WERI-Rb-1 (cell line): ENCODE data around the gene IGSF23.

Experiments used
- DNase-seq: peaks from one replicate; pipeline ENCODE4 v3.0.0-alpha.2; 2020
- H3K27ac ChIP-seq: fragments of 250-450 bp; sonication (Bioruptor Pico); 2 replicates; pipeline ENCODE4 v1.5.1; 2020; ENCODE audit warnings: mild to moderate bottlenecking, moderate library complexity
- H3K27me3 ChIP-seq: fragments of 250-450 bp; sonication (Bioruptor Pico); 2 replicates; pipeline ENCODE4 v1.5.1; 2021; ENCODE audit warnings: mild to moderate bottlenecking, low read depth, moderate library complexity; ENCODE audit not compliant: insufficient read depth, severe bottlenecking
- H3K36me3 ChIP-seq: fragments of 250-450 bp; sonication (Bioruptor Pico); 2 replicates; pipeline ENCODE4 v1.5.1; 2020; ENCODE audit warnings: mild to moderate bottlenecking, moderate library complexity
- H3K4me3 ChIP-seq: 2 replicates; pipeline ENCODE4 v1.5.1; 2011; ENCODE audit warnings: low read depth, mild to moderate bottlenecking, control low read depth, low read length
- H3K9me3 ChIP-seq: fragments of 250-450 bp; sonication (Bioruptor Pico); 2 replicates; pipeline ENCODE4 v1.5.1; 2021; ENCODE audit warnings: mild to moderate bottlenecking, moderate library complexity; ENCODE audit not compliant: severe bottlenecking
- TF ChIP-seq, protein P1 (sequence below): IDR thresholded peaks from 2 replicates; pipeline ENCODE4 v1.5.1; 2011; ENCODE audit warnings: low read depth, mild to moderate bottlenecking, control low read depth, inconsistent platforms, low read length

IGSF23 gene

DNA sequence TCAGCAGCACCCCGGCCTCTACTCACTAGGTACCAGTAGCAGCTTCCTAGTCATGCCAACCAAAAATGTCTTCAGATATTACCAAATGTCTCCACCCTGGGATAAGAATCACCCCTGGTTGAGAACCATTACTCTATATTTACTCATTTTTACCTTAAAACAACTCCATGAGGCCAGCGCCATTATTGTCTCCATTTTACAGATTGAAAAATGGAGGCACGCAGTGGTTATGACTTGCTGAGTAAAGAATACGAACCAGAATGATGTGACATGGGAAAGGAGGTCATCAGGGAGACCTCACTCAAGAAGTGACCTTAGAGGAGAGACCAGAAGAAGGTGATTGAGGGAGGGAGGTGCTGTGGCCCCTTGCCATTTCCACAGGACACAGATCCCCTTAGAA is 60.1 kb downstream of the IGSF23 start:
- no peaks in the 10 kb centered on the region for H3K9me3 ChIP-seq
- H3K27me3 ChIP-seq, result no peaks in the 10 kb centered on the region
- DNase-seq, result no peak
- H3K4me3 ChIP-seq, result no peak overlapping the region
- no peak overlapping the region for H3K27ac ChIP-seq
- TF ChIP-seq, protein P1, sequence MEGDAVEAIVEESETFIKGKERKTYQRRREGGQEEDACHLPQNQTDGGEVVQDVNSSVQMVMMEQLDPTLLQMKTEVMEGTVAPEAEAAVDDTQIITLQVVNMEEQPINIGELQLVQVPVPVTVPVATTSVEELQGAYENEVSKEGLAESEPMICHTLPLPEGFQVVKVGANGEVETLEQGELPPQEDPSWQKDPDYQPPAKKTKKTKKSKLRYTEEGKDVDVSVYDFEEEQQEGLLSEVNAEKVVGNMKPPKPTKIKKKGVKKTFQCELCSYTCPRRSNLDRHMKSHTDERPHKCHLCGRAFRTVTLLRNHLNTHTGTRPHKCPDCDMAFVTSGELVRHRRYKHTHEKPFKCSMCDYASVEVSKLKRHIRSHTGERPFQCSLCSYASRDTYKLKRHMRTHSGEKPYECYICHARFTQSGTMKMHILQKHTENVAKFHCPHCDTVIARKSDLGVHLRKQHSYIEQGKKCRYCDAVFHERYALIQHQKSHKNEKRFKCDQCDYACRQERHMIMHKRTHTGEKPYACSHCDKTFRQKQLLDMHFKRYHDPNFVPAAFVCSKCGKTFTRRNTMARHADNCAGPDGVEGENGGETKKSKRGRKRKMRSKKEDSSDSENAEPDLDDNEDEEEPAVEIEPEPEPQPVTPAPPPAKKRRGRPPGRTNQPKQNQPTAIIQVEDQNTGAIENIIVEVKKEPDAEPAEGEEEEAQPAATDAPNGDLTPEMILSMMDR, result no peak
- H3K36me3 ChIP-seq, result peaks cover 9% of the 10 kb centered on the region

- H3K9me3 ChIP-seq, result no peaks in the 10 kb centered on the region
- no peak overlapping the region for H3K4me3 ChIP-seq
- peaks cover 11% of the 10 kb centered on the region for H3K36me3 ChIP-seq
- DNase-seq, result no peak
- no peak overlapping the region for H3K27ac ChIP-seq
- H3K27me3 ChIP-seq, result no peaks in the 10 kb centered on the region
- TF ChIP-seq, protein P1, result no peak
These were observed 62.2 kb downstream of the IGSF23 start for GRCh38 chr19:44675521-44675920.

DNA sequence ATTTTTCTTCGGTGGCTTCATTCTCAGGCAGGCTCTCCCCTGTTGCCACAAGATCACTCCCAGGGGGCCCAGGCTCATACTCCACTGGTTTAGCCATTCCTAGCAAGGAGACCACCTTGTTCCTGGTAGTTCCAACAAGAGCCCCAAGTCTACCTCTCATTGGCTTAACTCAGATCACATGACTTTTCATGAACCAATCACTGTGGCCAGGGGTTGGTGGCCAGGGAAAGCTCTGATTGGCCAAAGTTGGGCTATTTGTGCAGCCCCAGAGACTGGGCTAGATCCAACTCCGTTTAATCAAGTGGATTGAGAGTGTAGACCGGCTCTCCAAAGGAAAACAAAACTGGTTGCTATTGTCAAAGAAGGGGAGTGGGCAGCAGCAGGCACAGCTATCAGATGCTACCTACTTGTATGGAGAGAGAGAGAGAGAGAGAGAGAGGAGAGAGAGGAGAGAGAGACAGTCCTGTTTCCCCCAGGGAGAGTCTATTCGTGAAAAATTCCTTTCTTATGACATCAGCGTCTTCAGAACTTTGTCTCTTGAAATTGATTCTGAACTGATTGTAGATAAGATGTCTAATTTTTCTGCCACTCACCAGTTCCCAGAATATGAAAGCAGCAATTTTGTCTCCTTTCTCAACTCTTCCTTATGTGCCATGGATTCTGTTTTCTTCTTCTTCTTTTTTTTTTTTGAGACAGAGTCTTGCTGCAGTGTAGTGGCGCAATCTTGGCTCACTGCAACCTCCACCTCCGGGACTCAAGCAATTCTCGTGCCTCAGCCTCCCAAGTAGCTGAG is 63.9 kb downstream of the IGSF23 start:
- Histone ChIP-seq H3K27ac (no peak overlapping the region), H3K36me3 (peaks cover 15% of the 10 kb centered on the region), H3K9me3 (no peaks in the 10 kb centered on the region), H3K4me3 (no peak overlapping the region), H3K27me3 (no peaks in the 10 kb centered on the region)
- TF ChIP-seq, protein P1, result no peak
- no peak for DNase-seq

DNA sequence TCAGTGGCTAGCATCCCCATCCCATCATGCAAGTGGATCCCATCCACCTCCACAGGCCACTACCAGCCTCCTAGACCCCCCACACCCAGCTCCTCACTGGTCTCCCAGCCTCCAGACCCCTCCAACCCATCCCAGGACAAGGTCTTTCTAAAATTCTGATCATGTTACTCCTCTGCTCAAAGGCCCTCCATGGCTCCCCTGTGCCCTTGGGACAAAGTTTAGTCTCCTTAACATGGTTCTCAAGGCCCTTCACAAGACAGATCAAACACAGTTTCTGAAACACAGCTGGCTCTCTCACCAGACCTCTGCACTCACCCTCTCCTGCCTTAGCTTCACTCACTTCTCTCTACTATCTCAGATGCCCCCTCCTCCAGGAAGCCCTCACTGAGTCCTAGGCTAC is 67.2 kb downstream of the IGSF23 start:
- DNase-seq, result no peak
- Histone ChIP-seq H3K9me3 (no peaks in the 10 kb centered on the region), H3K4me3 (no peak overlapping the region), H3K36me3 (peaks cover 14% of the 10 kb centered on the region), H3K27ac (no peak overlapping the region), H3K27me3 (no peaks in the 10 kb centered on the region)
- TF ChIP-seq, protein P1, result no peak

DNA sequence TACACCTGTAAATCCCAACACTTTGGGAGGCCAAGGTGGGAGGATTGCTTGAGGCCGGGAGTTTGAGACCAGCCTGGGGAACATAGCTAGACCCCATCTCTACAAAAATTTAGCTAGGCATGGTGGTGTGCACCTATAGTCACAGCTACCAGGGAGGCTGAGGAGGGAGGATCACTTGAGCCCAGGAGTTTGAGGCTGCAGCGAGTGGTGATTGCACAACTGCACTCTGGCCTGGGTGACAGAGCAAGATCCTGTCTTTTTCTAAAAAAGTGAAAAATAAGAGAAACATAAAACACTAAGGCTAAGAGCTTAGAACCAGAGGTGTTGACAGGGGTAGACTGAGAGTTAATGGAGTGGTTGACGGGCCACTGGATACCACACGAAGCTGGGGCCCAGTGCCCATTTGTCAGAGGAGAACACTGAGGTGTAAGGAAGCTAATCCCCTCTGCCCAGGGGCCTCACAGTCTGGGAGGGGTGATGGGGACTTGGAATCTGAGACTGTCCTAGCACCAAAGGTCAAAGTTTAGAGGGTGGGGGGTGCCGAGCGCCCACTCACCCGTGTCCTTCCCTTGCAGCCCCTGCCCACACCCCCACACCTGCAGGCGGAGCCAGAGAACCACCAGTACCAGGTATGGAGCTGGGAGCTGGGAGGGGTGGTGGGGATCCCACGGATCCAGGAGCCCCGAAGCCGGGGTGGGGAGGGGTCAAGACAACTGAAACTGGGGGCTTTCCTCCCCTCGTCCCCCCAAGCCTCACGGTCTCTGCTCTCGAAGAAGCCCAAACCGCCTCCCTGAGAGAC is 68.8 kb downstream of the IGSF23 start:
- Histone ChIP-seq H3K36me3 (peaks cover 8% of the 10 kb centered on the region), H3K27me3 (no peaks in the 10 kb centered on the region), H3K9me3 (no peaks in the 10 kb centered on the region), H3K27ac (no peak overlapping the region), H3K4me3 (no peak overlapping the region)
- TF ChIP-seq, protein P1, result no peak
- DNase-seq, result no peak
